Type B pancreatic cell (in vitro differentiated cells): ENCODE data around the gene ZDHHC22. TPM values are rescaled to one million over a fixed set of nuclear protein-coding genes. Genes with fewer than 3 reads are reported as not detected.

Experiments used
- DNase-seq: peaks from one replicate; pipeline ENCODE4 v3.0.0; 2021; ENCODE audit warnings: mixed read lengths; ENCODE audit not compliant: unreplicated experiment; ENCODE audit errors: extremely low spot score
- H3K27ac Mint-ChIP-seq: 2 replicates; pipeline ENCODE4 v1.8.0; 2021; ENCODE audit warnings: mild to moderate bottlenecking, mixed read lengths
- H3K27me3 Mint-ChIP-seq: 2 replicates; pipeline ENCODE4 v1.8.0; 2021; ENCODE audit warnings: mixed read lengths
- H3K36me3 Mint-ChIP-seq: 2 replicates; pipeline ENCODE4 v1.8.0; 2021; ENCODE audit warnings: mixed read lengths
- H3K4me1 Mint-ChIP-seq: one replicate; pipeline ENCODE4 v1.8.0; 2021; ENCODE audit warnings: mixed read lengths; ENCODE audit not compliant: unreplicated experiment
- H3K4me3 Mint-ChIP-seq: 2 replicates; pipeline ENCODE4 v1.8.0; 2021; ENCODE audit warnings: mild to moderate bottlenecking, mixed read lengths
- H3K9me3 Mint-ChIP-seq: 2 replicates; pipeline ENCODE4 v1.8.0; 2021; ENCODE audit warnings: mixed read lengths
- CTCF ChIP-seq: fragments of 200-600 bp; sonication (generic); conservative IDR thresholded peaks from 2 replicates; pipeline ENCODE4 v1.5.0; 2021; ENCODE audit warnings: antibody characterized with exemption, mild to moderate bottlenecking
- total RNA-seq: library from RNA; stranded (reverse); gene quantifications from 2 replicates; pipeline ENCODE4 v1.2.1, GENCODE V29; 2021; ENCODE audit warnings: low replicate concordance

ZDHHC22 gene
- total RNA-seq, 1 donor from 2014 or later: 0.24 TPM

- H3K36me3 Mint-ChIP-seq: no peaks in the 10 kb centered on the region
- no peak for TF ChIP-seq CTCF
- no peak overlapping the region for H3K27ac Mint-ChIP-seq
These were observed 13.1 kb downstream of the ZDHHC22 start for GRCh38 chr14:77128414-77128891.

GRCh38 chr14:77126461-77126990 lies 15.1 kb downstream of the ZDHHC22 start:
- no peak for TF ChIP-seq CTCF
- Mint-ChIP-seq H3K27ac (no peak overlapping the region), H3K36me3 (no peaks in the 10 kb centered on the region), H3K4me1 (no peaks in the 10 kb centered on the region), H3K4me3 (no peak overlapping the region), H3K9me3 (no peaks in the 10 kb centered on the region), H3K27me3 (peaks cover 89% of the 10 kb centered on the region)
- DNase-seq: no peak

More at GRCh38 chr14:77128414-77128891, 13.1 kb downstream of the ZDHHC22 start:
- Mint-ChIP-seq H3K9me3 (no peaks in the 10 kb centered on the region), H3K27me3 (peaks cover 96% of the 10 kb centered on the region), H3K4me3 (no peak overlapping the region), H3K4me1 (no peaks in the 10 kb centered on the region)
- no peak for DNase-seq

GRCh38 chr14:77125823-77126325 lies 15.7 kb downstream of the ZDHHC22 start:
- H3K4me1 Mint-ChIP-seq: no peaks in the 10 kb centered on the region
- peak overlapping the region; percentile 59 for H3K4me3 Mint-ChIP-seq
- H3K9me3 Mint-ChIP-seq: no peaks in the 10 kb centered on the region
- DNase-seq: no peak
- peaks cover 84% of the 10 kb centered on the region for H3K27me3 Mint-ChIP-seq
- H3K27ac Mint-ChIP-seq: no peak overlapping the region
- H3K36me3 Mint-ChIP-seq: peaks cover under 1% of the 10 kb centered on the region
- no peak for TF ChIP-seq CTCF

- Mint-ChIP-seq H3K27ac (peak overlapping the region; percentile 61), H3K36me3 (peaks cover 5% of the 10 kb centered on the region), H3K4me1 (peaks cover 3% of the 10 kb centered on the region), H3K4me3 (peak overlapping the region; percentile 79), H3K9me3 (no peaks in the 10 kb centered on the region), H3K27me3 (peaks cover 79% of the 10 kb centered on the region)
- DNase-seq: no peak
- TF ChIP-seq CTCF: peak; percentile 32
These were observed 16.2 kb downstream of the ZDHHC22 start for GRCh38 chr14:77125281-77125801.

GRCh38 chr14:77124345-77125280 lies 17.0 kb downstream of the ZDHHC22 start:
- Mint-ChIP-seq H3K27me3 (peaks cover 71% of the 10 kb centered on the region), H3K27ac (peak overlapping the region; percentile 93), H3K4me3 (peak overlapping the region; percentile 81), H3K9me3 (no peaks in the 10 kb centered on the region), H3K36me3 (peaks cover 5% of the 10 kb centered on the region), H3K4me1 (peaks cover 3% of the 10 kb centered on the region)
- DNase-seq: no peak
- peak; percentile 85 for TF ChIP-seq CTCF
